ENCODE data around the gene KAT6B. TPM values are rescaled to one million over a fixed set of nuclear protein-coding genes. Genes with fewer than 3 reads are reported as not detected.

The KAT6B gene
- total and polyA plus RNA-seq, 2 of the 8 experiments (the other 6 are each of a cell fraction or from before 2014, with no cell fraction given): 7.3 to 30.8 TPM

DNA sequence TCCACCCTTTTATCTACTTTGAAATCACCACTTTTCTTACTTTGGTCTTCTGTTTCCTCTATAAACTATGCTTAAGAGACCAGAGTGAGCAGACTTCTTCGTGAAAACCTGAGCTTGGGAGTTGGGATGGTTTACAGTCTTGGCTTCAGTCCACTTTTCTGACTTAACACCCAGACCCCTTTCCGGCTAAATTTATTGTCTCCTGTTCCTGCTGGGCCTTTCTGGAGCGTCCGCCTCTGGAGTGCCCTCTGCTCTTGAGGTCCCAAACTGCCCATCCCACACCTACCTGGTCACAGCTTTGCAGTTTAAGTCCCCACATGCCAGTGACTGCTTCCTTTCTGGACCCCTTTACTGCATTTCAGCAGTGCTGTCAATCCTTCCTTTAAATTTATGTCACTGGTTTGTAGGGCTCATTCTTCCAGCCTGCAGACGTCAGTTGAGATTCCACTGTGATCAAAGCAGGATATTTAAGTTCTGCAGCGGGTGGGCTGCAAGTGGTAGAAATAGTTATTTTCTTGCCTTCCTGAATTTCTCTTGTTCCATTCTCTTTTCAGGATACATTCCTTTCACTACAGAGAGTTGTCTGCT lies 80.3 kb downstream of the KAT6B start:
- Histone ChIP-seq H4K20me1 (replicated peaks in 1 of 2; ENCODE audit: control insufficient read depth in 1 of 2, insufficient read depth in 2 of 2, low read length in 2 of 2) (no peaks in the 10 kb centered on the region), H3K23me2 (ENCODE audit: low read depth, low read length) (no peaks in the 10 kb centered on the region), H3K4ac (replicated peaks; ENCODE audit: insufficient read length, low read depth, low read length) (no peak overlapping the region), H3K18ac (ENCODE audit: extremely low read depth, low read length) (no peak overlapping the region), H3K36me3 (ENCODE audit: control insufficient read depth in 2 of 4, insufficient read depth in 4 of 4, low read length in 3 of 4) (no peaks in the 10 kb centered on the region), H4K5ac (ENCODE audit: insufficient read length, low read depth, low read length) (no peak overlapping the region), H3K56ac (replicated peaks; ENCODE audit: insufficient read length, low read depth, low read length) (no peak overlapping the region), H2BK120ac (replicated peaks; ENCODE audit: low read depth, low read length) (no peak overlapping the region), H2AFZ (ENCODE audit: low read length) (no peak overlapping the region), H3K9me3 (ENCODE audit: insufficient read depth in 2 of 2, low read depth in 1 of 2, low read length in 1 of 2) (no peaks in the 10 kb centered on the region), H4K91ac (replicated peaks; ENCODE audit: insufficient read length, low read length) (no peak overlapping the region), H3K79me2 (ENCODE audit: control insufficient read depth in 1 of 2, insufficient read depth in 2 of 2, low read length in 2 of 2) (peaks cover 0 to 17% of the 10 kb centered on the region in 2 experiments; a peak in 2 of 4 replicates), H2BK15ac (ENCODE audit: low read length) (no peak overlapping the region), H4K8ac (ENCODE audit: extremely low read depth, insufficient read depth, low read length) (no peak overlapping the region), H3K27ac (ENCODE audit: low read depth, low read length) (no peak overlapping the region), H3K27me3 (replicated peaks in 1 of 4; ENCODE audit: control insufficient read depth in 3 of 4, extremely low read depth in 1 of 4, insufficient read depth in 3 of 4, low read length in 3 of 4) (no peaks in the 10 kb centered on the region), H2AK5ac (ENCODE audit: low read depth, low read length) (no peak overlapping the region), H3K4me3 (ENCODE audit: extremely low read depth in 1 of 4, insufficient read depth in 2 of 4, low read depth in 3 of 4, low read length in 4 of 4) (no peak overlapping the region), H2BK12ac (ENCODE audit: low read depth, low read length) (no peak overlapping the region), H3K79me1 (ENCODE audit: low read depth, low read length) (no peaks in the 10 kb centered on the region), H2BK5ac (ENCODE audit: low read depth, low read length) (no peak overlapping the region), H3K14ac (ENCODE audit: insufficient read length) (no peak overlapping the region), H2BK20ac (ENCODE audit: low read length) (no peak overlapping the region), H3K23ac (ENCODE audit: insufficient read length) (no peak overlapping the region), H3K9ac (replicated peaks in 1 of 4; ENCODE audit: extremely low read depth in 1 of 4, low read depth in 3 of 4, low read length in 3 of 4) (no peak overlapping the region), H3K4me1 (replicated peaks in 1 of 4; ENCODE audit: control insufficient read depth in 3 of 4, insufficient read depth in 4 of 4, low read length in 3 of 4) (no peaks in the 10 kb centered on the region; a peak in 1 of 7 replicates), H3K4me2 (ENCODE audit: insufficient read depth in 1 of 2, low read depth in 2 of 2, low read length in 2 of 2) (no peak overlapping the region)
- ChIA-PET CTCF (ENCODE audit: partially characterized antibody) (interaction anchor here (1.2 kb wide), 1 partner anchor 17 kb away, joined by 3 read pairs; no protein-coding TSS in a partner anchor), POLR2A (ENCODE audit: partially characterized antibody) (no interaction called here)
- DNase-seq (ENCODE audit: low read depth in 1 of 2, low spot score in 2 of 2): no peak
- WGBS, 2 experiments (ENCODE audit: extremely low coverage in 1 of 2, insufficient coverage in 1 of 2, insufficient read length in 1 of 2, insufficient replicate concordance in 2 of 2, low coverage in 1 of 2, low lambda C conversion rate in 2 of 2, missing lambda C conversion rate in 1 of 2): 90% methylated on average over 6 of the region's 6 CpGs; no CpG with 5 or more reads in 1 of the 2 experiments
- no peak for FAIRE-seq
- no peak for TF ChIP-seq RXRA (IDR thresholded peaks at IDR 0.05; ENCODE audit: insufficient read depth, low read depth, low read length)
- TF ChIP-seq, protein P1, sequence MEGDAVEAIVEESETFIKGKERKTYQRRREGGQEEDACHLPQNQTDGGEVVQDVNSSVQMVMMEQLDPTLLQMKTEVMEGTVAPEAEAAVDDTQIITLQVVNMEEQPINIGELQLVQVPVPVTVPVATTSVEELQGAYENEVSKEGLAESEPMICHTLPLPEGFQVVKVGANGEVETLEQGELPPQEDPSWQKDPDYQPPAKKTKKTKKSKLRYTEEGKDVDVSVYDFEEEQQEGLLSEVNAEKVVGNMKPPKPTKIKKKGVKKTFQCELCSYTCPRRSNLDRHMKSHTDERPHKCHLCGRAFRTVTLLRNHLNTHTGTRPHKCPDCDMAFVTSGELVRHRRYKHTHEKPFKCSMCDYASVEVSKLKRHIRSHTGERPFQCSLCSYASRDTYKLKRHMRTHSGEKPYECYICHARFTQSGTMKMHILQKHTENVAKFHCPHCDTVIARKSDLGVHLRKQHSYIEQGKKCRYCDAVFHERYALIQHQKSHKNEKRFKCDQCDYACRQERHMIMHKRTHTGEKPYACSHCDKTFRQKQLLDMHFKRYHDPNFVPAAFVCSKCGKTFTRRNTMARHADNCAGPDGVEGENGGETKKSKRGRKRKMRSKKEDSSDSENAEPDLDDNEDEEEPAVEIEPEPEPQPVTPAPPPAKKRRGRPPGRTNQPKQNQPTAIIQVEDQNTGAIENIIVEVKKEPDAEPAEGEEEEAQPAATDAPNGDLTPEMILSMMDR (IDR thresholded peaks at IDR 0.05; ENCODE audit: control extremely low read depth in 1 of 3, insufficient read depth in 1 of 3, low read depth in 1 of 3, low read length in 3 of 3): no peak
- no peak for TF ChIP-seq NANOG (IDR thresholded peaks at IDR 0.05; ENCODE audit: insufficient read depth, low read depth, low read length, poor library complexity, severe bottlenecking)
- no peak for TF ChIP-seq RNF2 (IDR thresholded peaks at IDR 0.05; ENCODE audit: borderline replicate concordance, low read depth, low read length, missing control alignments, poor library complexity, severe bottlenecking)
- TF ChIP-seq GTF2F1 (IDR thresholded peaks at IDR 0.05; ENCODE audit: borderline replicate concordance, low read depth, low read length): no peak
- no peak for TF ChIP-seq TEAD4 (IDR thresholded peaks at IDR 0.05; ENCODE audit: low read depth, low read length)
- no peak for TF ChIP-seq KDM5A (IDR thresholded peaks at IDR 0.05; ENCODE audit: low read length)
- TF ChIP-seq GABPA (IDR thresholded peaks at IDR 0.05; ENCODE audit: borderline replicate concordance, insufficient read depth, low read length): no peak
- TF ChIP-seq CREB1 (IDR thresholded peaks at IDR 0.05): no peak
- no peak for TF ChIP-seq JUND (IDR thresholded peaks at IDR 0.05; ENCODE audit: low read length)

All from H1 (cell line).